T-cell (primary cell): ENCODE results near the gene FOCAD. TPM values are rescaled to one million over a fixed set of nuclear protein-coding genes. Genes with fewer than 3 reads are reported as not detected.

Experiments
- ATAC-seq, 4 experiments: fragments of 200-7000 bp in 3 of 4; fragments of 150-1000 bp in 1 of 4; cut with Tn5 transposase; replicated peaks in 1 of 4; 1 replicate in 3 of 4; 2 replicates in 1 of 4; pipeline ENCODE4 v1.10.0; 2021; ENCODE audit warnings: moderate library complexity in 3 of 4, mild to moderate bottlenecking in 2 of 4, moderate number of reproducible peaks in 1 of 4
- CTCF ChIA-PET, 2 donors: fragments of 300-600 bp; sonication (Branson Sonifier 250); formaldehyde crosslinking; loops; one replicate each; lab custom pipeline; 2022; ENCODE audit warnings: antibody characterized with exemption in 2 of 2; lab: Charles Lee
- POLR2A ChIA-PET, 2 donors: fragments of 300-600 bp; sonication (Branson Sonifier 250); formaldehyde crosslinking; loops; one replicate each; lab custom pipeline; 2022; ENCODE audit warnings: antibody characterized with exemption in 2 of 2; lab: Charles Lee
- DNase-seq, 35 experiments: peaks; one replicate each; pipeline versions ENCODE4 v3.0.0 to v3.0.0-alpha.2; 2013 to 2023
- H3K27ac ChIP-seq: one replicate; pipeline ENCODE4 v1.5.1; 2013; ENCODE audit warnings: low read length
- H3K27me3 ChIP-seq, 2 experiments: replicated peaks in 1 of 2; 1 replicate in 1 of 2; 2 replicates in 1 of 2; pipeline versions ENCODE4 v1.6.1 to v1.7.0; 2013; ENCODE audit warnings: low read length in 1 of 2, mixed read lengths in 1 of 2; ENCODE audit not compliant: control insufficient read depth in 2 of 2, insufficient read depth in 2 of 2; ENCODE audit errors: extremely low read depth in 1 of 2
- H3K36me3 ChIP-seq, 2 donors: 1 replicate in 1 of 2; 2 replicates in 1 of 2; pipeline versions ENCODE4 v1.6.1 to v1.7.0; 2013; ENCODE audit warnings: low read length in 1 of 2; ENCODE audit not compliant: control insufficient read depth in 2 of 2, insufficient read depth in 1 of 2; ENCODE audit errors: extremely low read depth in 1 of 2
- H3K4me1 ChIP-seq, 2 experiments: 1 replicate in 1 of 2; 2 replicates in 1 of 2; pipeline versions ENCODE4 v1.6.1 to v1.7.0; 2013; ENCODE audit warnings: low read length in 2 of 2, mixed read lengths in 1 of 2; ENCODE audit not compliant: insufficient read depth in 2 of 2, control insufficient read depth in 1 of 2; ENCODE audit errors: extremely low read depth in 1 of 2
- H3K4me3 ChIP-seq, 2 donors: 1 replicate in 1 of 2; 2 replicates in 1 of 2; pipeline versions ENCODE4 v1.5.1 to v1.7.0; 2013; ENCODE audit warnings: mild to moderate bottlenecking in 2 of 2, low read length in 1 of 2, moderate library complexity in 1 of 2; ENCODE audit not compliant: control insufficient read depth in 1 of 2; ENCODE audit errors: extremely low read depth in 1 of 2
- H3K9me3 ChIP-seq: 2 replicates; pipeline ENCODE4 v1.7.0; 2013
- H3K27ac Mint-ChIP-seq, 2 donors: one replicate each; pipeline ENCODE4 v1.8.0; 2020 to 2021; ENCODE audit warnings: mild to moderate bottlenecking in 2 of 2, mixed read lengths in 2 of 2
- H3K27me3 Mint-ChIP-seq, 2 donors: one replicate each; pipeline ENCODE4 v1.8.0; 2021 to 2022; ENCODE audit warnings: mixed read lengths in 2 of 2
- H3K36me3 Mint-ChIP-seq: one replicate; pipeline ENCODE4 v1.8.0; 2021; ENCODE audit warnings: mixed read lengths
- H3K4me1 Mint-ChIP-seq, 3 donors: one replicate each; pipeline ENCODE4 v1.8.0; 2020 to 2022; ENCODE audit warnings: mixed read lengths in 3 of 3, mild to moderate bottlenecking in 1 of 3
- H3K4me3 Mint-ChIP-seq, 3 donors: one replicate each; pipeline ENCODE4 v1.8.0; 2020 to 2022; ENCODE audit warnings: mild to moderate bottlenecking in 3 of 3, mixed read lengths in 3 of 3, moderate library complexity in 3 of 3
- H3K9me3 Mint-ChIP-seq, 3 donors: one replicate each; pipeline ENCODE4 v1.8.0; 2020 to 2022; ENCODE audit warnings: mixed read lengths in 3 of 3
- WGBS: methylation state at CpG from one replicate; pipeline ENCODE4 v1.1.5; 2013; ENCODE audit warnings: missing lambda C conversion rate; ENCODE audit not compliant: insufficient coverage; 5-methylcytosine and 5-hydroxymethylcytosine counted together
- total RNA-seq, 35 experiments: library from RNA in 6 of 35; stranded (reverse) in 6 of 35; fragments of 120-200 nt in 1 of 35; gene quantifications; one replicate each; pipeline versions ENCODE4 v1.2.1 to v1.2.4 and lab custom pipeline; 2013 to 2026

Gene FOCAD
- total RNA-seq, 5 donors from 2014 or later (not counting 1 experiment from before 2014, with no cell fraction given) = 13.4 to 29.0 (median 21.3) TPM

GRCh38 chr9:21030389-21031035 lies 346.5 kb downstream of the FOCAD start:
- POLR2A ChIA-PET = interaction anchor here (0.6 to 1.1 kb wide), 3 partner anchors 10 to 562 kb away, joined by 4 to 12 read pairs (median 5); no protein-coding TSS in a partner anchor
- CTCF ChIA-PET = interaction anchor here (0.6 to 1.1 kb wide), 8 partner anchors 19 to 408 kb away, joined by 3 to 4 read pairs (median 3); partner anchors contain the start of gene MLLT3 (in 1 of the 2)
- peaks cover 12 to 20% of the 10 kb centered on the region in 2 experiments for H3K4me1 ChIP-seq
- H3K4me1 Mint-ChIP-seq = peaks cover 34 to 46% (median 37%) of the 10 kb centered on the region in 3 donors
- no peak overlapping the region for H3K4me3 Mint-ChIP-seq
- no peaks in the 10 kb centered on the region for H3K9me3 Mint-ChIP-seq
- DNase-seq (peak in 3 of 35 experiments; percentile 4 to 52 (median 16)), ATAC-seq (peak; percentile 46 to 55 (median 52))
- H3K4me3 ChIP-seq = peak overlapping the region; percentile 69 to 93
- peaks cover 22% of the 10 kb centered on the region for H3K36me3 Mint-ChIP-seq
- no peak overlapping the region for H3K27ac Mint-ChIP-seq
- no CpG with 5 or more reads among the region's 5 CpGs for WGBS
- no peaks in the 10 kb centered on the region for H3K27me3 ChIP-seq
- peak overlapping the region; percentile 93 for H3K27ac ChIP-seq
- H3K36me3 ChIP-seq = peaks cover 0 to 17% of the 10 kb centered on the region in 2 donors
- H3K9me3 ChIP-seq = no peaks in the 10 kb centered on the region
- H3K27me3 Mint-ChIP-seq = no peaks in the 10 kb centered on the region

GRCh38 chr9:21031091-21031807 lies 347.2 kb downstream of the FOCAD start, which contains the start of gene HACD4:
HACD4 (minus strand) TSS chr9:21031640; CDS start chr9:21031590, 50 bp downstream.
- H3K9me3 Mint-ChIP-seq = no peaks in the 10 kb centered on the region
- DNase-seq (peak; percentile 49 to 80 (median 63)), ATAC-seq (peak; percentile 89 to 91 (median 90))
- CTCF ChIA-PET = interaction anchor here in 1 of 2 donors (0.6 to 1.1 kb wide), 9 partner anchors 20 to 1763 kb away, joined by 3 to 4 read pairs (median 3); partner anchors contain the start of gene MLLT3
- peak within 1 kb of the TSS; percentile 73 to 86 for H3K27ac Mint-ChIP-seq
- peak within 1 kb of the TSS; percentile 69 to 93 for H3K4me3 ChIP-seq
- peak within 1 kb of the TSS in 2 of 3 donors; percentile 77 to 80 for H3K4me3 Mint-ChIP-seq
- H3K27ac ChIP-seq = peak within 1 kb of the TSS; percentile 93
- no peaks in the 10 kb centered on the region for H3K9me3 ChIP-seq
- WGBS = under 1% methylated on average over 33 of the region's 46 CpGs
- POLR2A ChIA-PET = interaction anchor here (0.6 to 1.1 kb wide), 3 partner anchors 11 to 563 kb away, joined by 4 to 12 read pairs (median 5); no protein-coding TSS in a partner anchor
- peaks cover 27 to 38% (median 30%) of the 10 kb centered on the region in 3 donors for H3K4me1 Mint-ChIP-seq
- H3K36me3 Mint-ChIP-seq = peaks cover 15% of the 10 kb centered on the region
- H3K36me3 ChIP-seq = peaks cover 0 to 10% of the 10 kb centered on the region in 2 donors
- H3K27me3 ChIP-seq = no peaks in the 10 kb centered on the region
- peaks cover 12 to 20% of the 10 kb centered on the region in 2 experiments for H3K4me1 ChIP-seq
- no peaks in the 10 kb centered on the region for H3K27me3 Mint-ChIP-seq

- ChIA-PET POLR2A (no interaction called here), CTCF (interaction anchor here in 1 of 2 donors (0.6 to 1.1 kb wide), 5 partner anchors 30 to 1763 kb away, joined by 3 to 4 read pairs (median 3); no protein-coding TSS in a partner anchor)
- Histone ChIP-seq H3K27ac (peak overlapping the region; percentile 87), H3K4me3 (peak overlapping the region; percentile 69 to 93), H3K4me1 (peaks cover 12 to 20% of the 10 kb centered on the region in 2 experiments), H3K36me3 (peaks cover 0 to 7% of the 10 kb centered on the region in 2 donors), H3K27me3 (no peaks in the 10 kb centered on the region), H3K9me3 (no peaks in the 10 kb centered on the region)
- Mint-ChIP-seq H3K4me3 (peak overlapping the region in 2 of 3 donors; percentile 77 to 80), H3K27me3 (no peaks in the 10 kb centered on the region), H3K4me1 (peaks cover 23 to 33% (median 25%) of the 10 kb centered on the region in 3 donors), H3K9me3 (no peaks in the 10 kb centered on the region), H3K27ac (peak overlapping the region; percentile 73 to 86), H3K36me3 (peaks cover 10% of the 10 kb centered on the region)
- DNase-seq = no peak
- WGBS = 63% methylated on average over 20 of the region's 22 CpGs
- no peak for ATAC-seq
Measured at GRCh38 chr9:21031808-21032183, 347.7 kb downstream of the FOCAD start.

GRCh38 chr9:21037278-21037677 lies 353.2 kb downstream of the FOCAD start:
- Mint-ChIP-seq H3K27ac (no peak overlapping the region), H3K4me3 (no peak overlapping the region), H3K36me3 (no peaks in the 10 kb centered on the region), H3K4me1 (peaks cover 18 to 27% (median 22%) of the 10 kb centered on the region in 3 donors), H3K9me3 (no peaks in the 10 kb centered on the region), H3K27me3 (no peaks in the 10 kb centered on the region)
- 100% methylated on average over 1 of the region's 2 CpGs for WGBS
- H3K4me3 ChIP-seq = no peak overlapping the region
- ChIA-PET POLR2A (no interaction called here), CTCF (no interaction called here)
- ATAC-seq (no peak), DNase-seq (no peak)
- H3K27ac ChIP-seq = no peak overlapping the region
- no peaks in the 10 kb centered on the region for H3K9me3 ChIP-seq
- no peaks in the 10 kb centered on the region for H3K36me3 ChIP-seq
- peaks cover 3 to 8% of the 10 kb centered on the region in 2 experiments for H3K4me1 ChIP-seq
- no peaks in the 10 kb centered on the region for H3K27me3 ChIP-seq

GRCh38 chr9:21039302-21039701 lies 355.2 kb downstream of the FOCAD start:
- no peaks in the 10 kb centered on the region for H3K36me3 Mint-ChIP-seq
- CTCF ChIA-PET = interaction anchor here in 1 of 2 donors (0.6 kb wide), 1 partner anchor 21 kb away, joined by 3 read pairs; no protein-coding TSS in a partner anchor
- Histone ChIP-seq H3K36me3 (no peaks in the 10 kb centered on the region), H3K4me1 (peaks cover 3 to 5% of the 10 kb centered on the region in 2 experiments), H3K27ac (no peak overlapping the region), H3K4me3 (no peak overlapping the region), H3K27me3 (no peaks in the 10 kb centered on the region), H3K9me3 (no peaks in the 10 kb centered on the region)
- peaks cover 9 to 11% (median 11%) of the 10 kb centered on the region in 3 donors for H3K4me1 Mint-ChIP-seq
- no CpG with 5 or more reads among the region's 1 CpG for WGBS
- H3K27ac Mint-ChIP-seq = peak overlapping the region; percentile 40 to 56
- H3K9me3 Mint-ChIP-seq = no peaks in the 10 kb centered on the region
- H3K27me3 Mint-ChIP-seq = no peaks in the 10 kb centered on the region
- H3K4me3 Mint-ChIP-seq = peak overlapping the region in 1 of 3 donors; percentile 19
- POLR2A ChIA-PET = no interaction called here
- DNase-seq (peak in 1 of 35 experiments; percentile 11), ATAC-seq (peak in 1 of 4 experiments; percentile 35)

GRCh38 chr9:21042466-21042865 lies 358.4 kb downstream of the FOCAD start:
- H3K9me3 Mint-ChIP-seq = no peaks in the 10 kb centered on the region
- no peaks in the 10 kb centered on the region for H3K36me3 Mint-ChIP-seq
- no peak overlapping the region for H3K27ac Mint-ChIP-seq
- Histone ChIP-seq H3K4me3 (no peak overlapping the region), H3K4me1 (peaks cover 3 to 5% of the 10 kb centered on the region in 2 experiments), H3K9me3 (no peaks in the 10 kb centered on the region), H3K36me3 (no peaks in the 10 kb centered on the region), H3K27ac (no peak overlapping the region), H3K27me3 (no peaks in the 10 kb centered on the region)
- DNase-seq = no peak
- H3K4me1 Mint-ChIP-seq = peaks cover 9 to 14% (median 11%) of the 10 kb centered on the region in 3 donors
- H3K27me3 Mint-ChIP-seq = peaks cover 0 to 1% of the 10 kb centered on the region in 2 donors
- no peak for ATAC-seq
- ChIA-PET CTCF (no interaction called here), POLR2A (no interaction called here)
- no peak overlapping the region for H3K4me3 Mint-ChIP-seq
- 100% methylated on average over 1 of the region's 4 CpGs for WGBS
